Effector CD8-positive, alpha-beta T cell (primary cell): Measurements from ENCODE around the gene TIMM44.
"Not testable (repeated sequence)": the region's sequence is repeated elsewhere in the genome, so short reads cannot be mapped to it uniquely, and the experiment has no call there.

ENCODE experiments used
- DNase-seq: peaks from one replicate; lab custom pipeline; 2025; lab: John Stamatoyannopoulos, UW

Gene TIMM44

GRCh38 chr19:7977021-7977722, 33.7 kb upstream of the TIMM44 start:
- no peak for DNase-seq

GRCh38 chr19:7976461-7976860, 33.0 kb upstream of the TIMM44 start:
- DNase-seq: no peak

- DNase-seq: no peak
Observed at GRCh38 chr19:7975037-7975436, 31.6 kb upstream of the TIMM44 start.

- DNase-seq: no peak
Observed at GRCh38 chr19:7973883-7974282, 30.4 kb upstream of the TIMM44 start.

GRCh38 chr19:7971553-7972520, 28.4 kb upstream of the TIMM44 start:
- DNase-seq: no peak

GRCh38 chr19:7970716-7971448, 27.4 kb upstream of the TIMM44 start:
- DNase-seq: no peak

GRCh38 chr19:7969555-7969939, 26.1 kb upstream of the TIMM44 start:
- DNase-seq: no peak

- DNase-seq: no peak
Observed at GRCh38 chr19:7968796-7969554, 25.5 kb upstream of the TIMM44 start.

- DNase-seq: no peak
Observed at GRCh38 chr19:7968008-7968795, 24.7 kb upstream of the TIMM44 start.

- DNase-seq: no peak
Observed at GRCh38 chr19:7965921-7966665, 22.6 kb upstream of the TIMM44 start.

GRCh38 chr19:7965259-7965841, 21.9 kb upstream of the TIMM44 start:
- DNase-seq: no peak

- no peak for DNase-seq
Observed at GRCh38 chr19:7963566-7963965, 20.1 kb upstream of the TIMM44 start.

GRCh38 chr19:7962644-7963268, 19.3 kb upstream of the TIMM44 start:
- DNase-seq: no peak

- DNase-seq: no peak
Observed at GRCh38 chr19:7961920-7962626, 18.6 kb upstream of the TIMM44 start.

- not testable (repeated sequence) for DNase-seq
Observed at GRCh38 chr19:7961082-7961481, 17.6 kb upstream of the TIMM44 start.

GRCh38 chr19:7959211-7959610, 15.7 kb upstream of the TIMM44 start:
- no peak for DNase-seq

- no peak for DNase-seq
Observed at GRCh38 chr19:7955696-7956095, 12.2 kb upstream of the TIMM44 start.

- no peak for DNase-seq
Observed at GRCh38 chr19:7953576-7953975, 10.1 kb upstream of the TIMM44 start.

GRCh38 chr19:7953060-7953459, 9.6 kb upstream of the TIMM44 start:
- DNase-seq: no peak
